Trophoblast cell (in vitro differentiated cells and primary cell): ENCODE results near the gene U2AF1L4.
"Not testable (repeated sequence)": the region's sequence is repeated elsewhere in the genome, so short reads cannot be mapped to it uniquely, and the experiment has no call there.

Experiments
- DNase-seq, 2 donors: peaks; one replicate each; pipeline ENCODE4 v3.0.0-alpha.2; 2016
- H2AFZ ChIP-seq: 2 replicates; pipeline ENCODE4 v1.6.1; 2013; ENCODE audit warnings: low read length, moderate library complexity, mild to moderate bottlenecking; ENCODE audit not compliant: insufficient read depth, poor library complexity
- H2AK5ac ChIP-seq: 2 replicates; pipeline ENCODE4 v1.6.1; 2013; ENCODE audit warnings: mild to moderate bottlenecking, low read length
- H2BK120ac ChIP-seq: 2 replicates; pipeline ENCODE4 v1.6.1; 2013; ENCODE audit warnings: low read length, mild to moderate bottlenecking, moderate library complexity; ENCODE audit not compliant: insufficient read depth, poor library complexity
- H2BK12ac ChIP-seq: 2 replicates; pipeline ENCODE4 v1.6.1; 2013; ENCODE audit warnings: mild to moderate bottlenecking, low read length, moderate library complexity
- H2BK5ac ChIP-seq: 2 replicates; pipeline ENCODE4 v1.6.1; 2013; ENCODE audit warnings: low read length, low read depth, moderate library complexity, mild to moderate bottlenecking; ENCODE audit not compliant: poor library complexity
- H3K14ac ChIP-seq: 2 replicates; pipeline ENCODE4 v1.6.1; 2013; ENCODE audit warnings: mild to moderate bottlenecking, low read length
- H3K18ac ChIP-seq: 2 replicates; pipeline ENCODE4 v1.6.1; 2013; ENCODE audit warnings: mild to moderate bottlenecking, low read length
- H3K23ac ChIP-seq: 2 replicates; pipeline ENCODE4 v1.6.1; 2013; ENCODE audit warnings: low read length
- H3K27ac ChIP-seq: 2 replicates; pipeline ENCODE4 v1.5.1; 2013; ENCODE audit warnings: low read depth, mild to moderate bottlenecking, inconsistent platforms, low read length, moderate library complexity
- H3K27me3 ChIP-seq: 2 replicates; pipeline ENCODE4 v1.6.1; 2013; ENCODE audit warnings: inconsistent platforms, mild to moderate bottlenecking, low read length, moderate library complexity; ENCODE audit not compliant: insufficient read depth
- H3K36me3 ChIP-seq, 2 experiments: 1 replicate in 1 of 2; 2 replicates in 1 of 2; pipeline ENCODE4 v1.6.1; 2013; ENCODE audit warnings: low read length in 2 of 2, mild to moderate bottlenecking in 2 of 2, moderate library complexity in 1 of 2; ENCODE audit not compliant: insufficient read depth in 2 of 2, control insufficient read depth in 1 of 2
- H3K4ac ChIP-seq: 2 replicates; pipeline ENCODE4 v1.6.1; 2013; ENCODE audit warnings: low read depth, mild to moderate bottlenecking, low read length, moderate library complexity
- H3K4me1 ChIP-seq, 2 experiments: 1 replicate in 1 of 2; 2 replicates in 1 of 2; pipeline ENCODE4 v1.6.1; 2013; ENCODE audit warnings: low read length in 2 of 2, mild to moderate bottlenecking in 2 of 2, moderate library complexity in 1 of 2; ENCODE audit not compliant: insufficient read depth in 2 of 2, control insufficient read depth in 1 of 2
- H3K4me2 ChIP-seq: 2 replicates; pipeline ENCODE4 v1.6.1; 2013; ENCODE audit warnings: inconsistent platforms, mild to moderate bottlenecking, low read length, moderate library complexity
- H3K4me3 ChIP-seq: 2 replicates; pipeline ENCODE4 v1.5.1; 2013; ENCODE audit warnings: mild to moderate bottlenecking, low read depth, low read length, inconsistent platforms
- H3K79me1 ChIP-seq: one replicate; pipeline ENCODE4 v1.6.1; 2013; ENCODE audit warnings: low read length
- H3K79me2 ChIP-seq: 2 replicates; pipeline ENCODE4 v1.6.1; 2013; ENCODE audit warnings: low read length, mild to moderate bottlenecking; ENCODE audit not compliant: control insufficient read depth, insufficient read depth, poor library complexity
- H3K9ac ChIP-seq: 2 replicates; pipeline ENCODE4 v1.6.1; 2013; ENCODE audit warnings: mild to moderate bottlenecking, low read length
- H3K9me3 ChIP-seq: 2 replicates; pipeline ENCODE4 v1.6.1; 2013; ENCODE audit warnings: low read depth, mild to moderate bottlenecking, control low read depth, inconsistent platforms, low read length; ENCODE audit not compliant: insufficient read depth
- H4K12ac ChIP-seq: 2 replicates; pipeline ENCODE4 v1.6.1; 2013; ENCODE audit warnings: low read depth, mild to moderate bottlenecking, low read length, moderate library complexity
- H4K8ac ChIP-seq: 2 replicates; pipeline ENCODE4 v1.6.1; 2013; ENCODE audit warnings: low read depth, mild to moderate bottlenecking, low read length, moderate library complexity
- H4K91ac ChIP-seq: one replicate; pipeline ENCODE4 v1.6.1; 2013; ENCODE audit warnings: low read depth, mild to moderate bottlenecking, low read length, moderate library complexity
- WGBS: extraction: QIAGEN DNeasy Blood & Tissue Kit; methylation state at CpG from one replicate; pipeline ENCODE4 v1.1.7; 2013; ENCODE audit warnings: missing lambda C conversion rate; ENCODE audit not compliant: insufficient read length, insufficient coverage; ENCODE audit errors: extremely low coverage; 5-methylcytosine and 5-hydroxymethylcytosine counted together

Gene U2AF1L4

DNA sequence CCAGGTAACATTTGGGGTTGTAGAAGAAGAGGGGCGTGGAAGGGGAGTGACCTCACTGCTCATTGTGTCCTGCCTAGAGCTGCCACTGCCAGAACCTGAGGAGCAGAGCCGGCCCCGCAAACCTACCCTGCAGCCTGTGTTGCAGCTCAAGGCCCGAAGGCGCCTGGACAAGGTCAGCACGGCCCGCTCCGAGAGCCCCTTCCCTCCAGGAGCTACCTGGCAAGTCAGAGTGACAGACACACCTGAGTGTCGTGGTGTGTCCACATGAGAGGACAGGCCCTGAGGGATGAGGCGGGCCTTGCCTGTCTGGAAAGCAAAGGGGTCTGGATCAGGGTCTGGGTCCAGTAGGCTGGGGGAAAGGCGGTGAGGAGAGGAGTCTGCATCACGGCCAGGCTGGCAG, 20.7 kb downstream of the U2AF1L4 start:
- no peak overlapping the region for H3K23ac ChIP-seq
- H3K36me3 ChIP-seq = peaks cover 93 to 94% of the 10 kb centered on the region in 2 experiments
- H3K79me1 ChIP-seq = no peaks in the 10 kb centered on the region
- no peak overlapping the region for H3K9ac ChIP-seq
- H3K4ac ChIP-seq = no peak overlapping the region
- no peak overlapping the region for H2BK12ac ChIP-seq
- no peak overlapping the region for H4K8ac ChIP-seq
- no peaks in the 10 kb centered on the region for H3K9me3 ChIP-seq
- no peak overlapping the region for H2AFZ ChIP-seq
- no peak overlapping the region for H3K4me2 ChIP-seq
- H3K27me3 ChIP-seq = no peaks in the 10 kb centered on the region
- no peak for DNase-seq
- H3K14ac ChIP-seq = no peak overlapping the region
- no peaks in the 10 kb centered on the region for H3K4me1 ChIP-seq
- WGBS = no CpG with 5 or more reads among the region's 12 CpGs
- H4K12ac ChIP-seq = no peak overlapping the region
- no peak overlapping the region for H4K91ac ChIP-seq
- H3K79me2 ChIP-seq = no peaks in the 10 kb centered on the region
- no peak overlapping the region for H2BK120ac ChIP-seq
- no peak overlapping the region for H3K27ac ChIP-seq
- no peak overlapping the region for H2BK5ac ChIP-seq
- no peak overlapping the region for H3K4me3 ChIP-seq
- H2AK5ac ChIP-seq = no peak overlapping the region
- H3K18ac ChIP-seq = no peak overlapping the region

- H3K4me2 ChIP-seq, H3K18ac ChIP-seq, H2AK5ac ChIP-seq, H3K79me2 ChIP-seq, H3K4me1 ChIP-seq, H3K9me3 ChIP-seq, H4K91ac ChIP-seq, H3K4me3 ChIP-seq, H3K14ac ChIP-seq, H3K27ac ChIP-seq, H2BK5ac ChIP-seq, H2BK120ac ChIP-seq, H4K8ac ChIP-seq, H3K9ac ChIP-seq, H2BK12ac ChIP-seq, DNase-seq, H3K23ac ChIP-seq, H3K4ac ChIP-seq, H3K79me1 ChIP-seq, H4K12ac ChIP-seq, H2AFZ ChIP-seq, H3K27me3 ChIP-seq: not testable (repeated sequence)
- peaks cover 89 to 90% of the 10 kb centered on the region in 2 experiments for H3K36me3 ChIP-seq
- WGBS = no CpG with 5 or more reads among the region's 7 CpGs
Measured at GRCh38 chr19:35724132-35724531, 21.1 kb downstream of the U2AF1L4 start.

DNA sequence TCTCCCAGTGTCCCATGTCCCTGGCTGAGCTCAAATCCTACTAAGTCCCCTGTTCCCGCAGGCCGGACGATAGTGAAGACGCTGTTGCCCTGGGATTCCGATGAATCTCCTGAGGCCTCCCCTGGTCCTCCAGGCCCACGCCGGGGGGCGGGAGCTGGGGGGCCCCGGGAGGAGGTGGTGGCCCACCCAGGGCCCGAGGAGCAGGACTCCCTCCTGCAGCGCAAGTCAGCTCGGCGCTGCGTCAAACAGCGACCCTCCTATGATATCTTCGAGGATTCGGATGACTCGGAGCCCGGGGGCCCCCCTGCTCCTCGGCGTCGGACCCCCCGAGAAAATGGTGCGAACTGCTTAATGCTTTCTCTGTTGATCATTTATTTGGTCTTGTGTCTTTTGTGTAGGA, 21.5 kb downstream of the U2AF1L4 start:
- Histone ChIP-seq H3K14ac (no peak overlapping the region), H2BK5ac (no peak overlapping the region), H4K8ac (no peak overlapping the region), H3K4ac (no peak overlapping the region), H2AFZ (no peak overlapping the region), H3K9me3 (no peaks in the 10 kb centered on the region), H3K4me2 (no peak overlapping the region), H3K18ac (no peak overlapping the region), H3K79me2 (peaks cover 5% of the 10 kb centered on the region), H2AK5ac (no peak overlapping the region), H4K12ac (no peak overlapping the region), H3K4me1 (peaks cover 0 to 7% of the 10 kb centered on the region in 2 experiments), H3K79me1 (no peaks in the 10 kb centered on the region), H3K9ac (no peak overlapping the region), H4K91ac (no peak overlapping the region), H3K4me3 (no peak overlapping the region), H3K23ac (no peak overlapping the region), H2BK12ac (no peak overlapping the region), H3K27me3 (no peaks in the 10 kb centered on the region), H3K27ac (no peak overlapping the region), H2BK120ac (no peak overlapping the region), H3K36me3 (peaks cover 84 to 85% of the 10 kb centered on the region in 2 experiments)
- no peak for DNase-seq
- WGBS = no CpG with 5 or more reads among the region's 24 CpGs

DNA sequence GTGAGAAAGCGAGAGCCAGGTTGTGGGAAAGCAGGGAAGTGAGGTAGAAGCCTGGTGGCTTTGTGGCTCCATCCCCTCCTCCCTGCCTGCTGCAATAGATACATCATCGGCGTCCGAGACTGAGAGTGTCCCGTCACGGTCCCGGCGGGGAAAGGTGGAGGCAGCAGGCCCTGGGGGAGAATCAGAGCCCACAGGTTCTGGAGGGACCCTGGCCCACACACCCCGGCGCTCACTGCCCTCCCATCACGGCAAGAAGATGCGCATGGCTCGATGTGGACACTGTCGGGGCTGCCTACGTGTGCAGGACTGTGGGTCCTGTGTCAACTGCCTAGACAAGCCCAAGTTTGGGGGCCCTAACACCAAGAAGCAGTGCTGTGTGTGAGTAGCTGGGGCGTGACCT, 22.3 kb downstream of the U2AF1L4 start:
- H4K8ac ChIP-seq = no peak overlapping the region
- H3K4ac ChIP-seq = no peak overlapping the region
- peaks cover 10% of the 10 kb centered on the region for H3K79me2 ChIP-seq
- no peaks in the 10 kb centered on the region for H3K9me3 ChIP-seq
- H3K18ac ChIP-seq = no peak overlapping the region
- no peak overlapping the region for H3K27ac ChIP-seq
- no peak overlapping the region for H2BK120ac ChIP-seq
- H3K79me1 ChIP-seq = no peaks in the 10 kb centered on the region
- H3K4me2 ChIP-seq = no peak overlapping the region
- no peak for DNase-seq
- H2AFZ ChIP-seq = no peak overlapping the region
- no peak overlapping the region for H4K91ac ChIP-seq
- no peak overlapping the region for H4K12ac ChIP-seq
- H3K36me3 ChIP-seq = peaks cover 77% of the 10 kb centered on the region in 2 experiments
- H2BK12ac ChIP-seq = no peak overlapping the region
- H3K23ac ChIP-seq = no peak overlapping the region
- whole genome bisulfite sequencing = no CpG with 5 or more reads among the region's 16 CpGs
- no peaks in the 10 kb centered on the region for H3K27me3 ChIP-seq
- no peak overlapping the region for H2AK5ac ChIP-seq
- H3K9ac ChIP-seq = no peak overlapping the region
- peaks cover 0 to 7% of the 10 kb centered on the region in 2 experiments for H3K4me1 ChIP-seq
- H3K4me3 ChIP-seq = no peak overlapping the region
- H2BK5ac ChIP-seq = no peak overlapping the region
- no peak overlapping the region for H3K14ac ChIP-seq
